Measurements from ENCODE around the gene SLC8B1.
A peak's percentile ranks its signal among the peaks of the same experiment; 100 is the strongest.
"Not testable (repeated sequence)": the region's sequence is repeated elsewhere in the genome, so short reads cannot be mapped to it uniquely, and the experiment has no call there.

The SLC8B1 gene

DNA sequence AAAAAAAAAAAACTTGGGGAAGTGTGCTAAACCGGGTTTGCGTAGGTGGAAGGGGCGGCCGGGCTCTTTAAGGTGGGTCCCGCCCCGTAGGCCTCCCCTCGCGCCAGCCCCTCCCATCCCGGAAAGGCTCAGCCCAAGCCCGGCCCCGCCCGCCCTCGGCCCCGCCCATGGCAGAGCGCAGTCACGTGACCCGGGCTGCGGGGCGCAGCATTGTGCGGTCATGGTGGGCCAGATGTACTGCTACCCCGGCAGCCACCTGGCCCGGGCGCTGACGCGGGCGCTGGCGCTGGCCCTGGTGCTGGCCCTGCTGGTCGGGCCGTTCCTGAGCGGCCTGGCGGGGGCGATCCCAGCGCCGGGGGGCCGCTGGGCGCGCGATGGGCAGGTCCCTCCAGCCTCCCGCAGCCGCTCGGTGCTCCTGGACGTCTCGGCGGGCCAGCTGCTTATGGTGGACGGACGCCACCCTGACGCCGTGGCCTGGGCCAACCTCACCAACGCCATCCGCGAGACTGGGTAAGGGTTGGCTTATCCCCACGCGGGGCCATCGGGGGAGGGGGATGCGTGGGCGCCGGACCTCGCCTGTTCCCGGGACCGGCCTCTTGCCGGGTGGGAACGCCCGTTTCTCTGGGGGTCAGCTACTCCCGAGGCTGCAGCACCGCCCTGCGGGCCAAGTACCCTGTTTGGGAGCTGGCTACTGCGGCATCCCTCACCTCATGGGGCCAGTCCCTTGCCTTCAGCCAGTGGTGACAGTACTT lies 23.6 kb upstream of the SLC8B1 start, which contains the start of gene PLBD2:
PLBD2 (plus strand) TSS at position 207 of the 752 bp plus-strand sequence; CDS start at position 221, 14 bp downstream.
- DNase-seq (ENCODE audit: low read depth in 2 of 2), result peak; percentile 91 to 93

DNA sequence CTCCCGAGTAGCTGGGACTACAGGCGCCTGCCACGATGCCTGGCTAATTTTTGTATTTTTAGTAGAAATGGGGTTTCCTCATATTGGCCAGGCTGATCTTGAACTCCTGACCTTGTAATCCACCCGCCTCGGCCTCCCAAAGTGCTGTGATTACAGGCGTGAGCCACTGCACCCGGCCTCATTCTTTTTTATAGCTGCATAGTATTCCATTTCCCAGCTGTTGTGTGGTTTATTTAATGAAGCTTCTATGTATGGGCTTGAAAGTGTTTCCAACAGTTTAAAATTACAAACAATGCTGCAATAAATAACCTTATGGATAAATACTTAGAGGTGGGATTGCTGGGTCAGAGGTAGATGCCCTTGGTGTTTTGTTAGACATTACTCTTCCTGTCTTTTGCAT lies 19.3 kb upstream of the SLC8B1 start:
- DNase-seq (ENCODE audit: low read depth in 2 of 2), result not testable (repeated sequence)

DNA sequence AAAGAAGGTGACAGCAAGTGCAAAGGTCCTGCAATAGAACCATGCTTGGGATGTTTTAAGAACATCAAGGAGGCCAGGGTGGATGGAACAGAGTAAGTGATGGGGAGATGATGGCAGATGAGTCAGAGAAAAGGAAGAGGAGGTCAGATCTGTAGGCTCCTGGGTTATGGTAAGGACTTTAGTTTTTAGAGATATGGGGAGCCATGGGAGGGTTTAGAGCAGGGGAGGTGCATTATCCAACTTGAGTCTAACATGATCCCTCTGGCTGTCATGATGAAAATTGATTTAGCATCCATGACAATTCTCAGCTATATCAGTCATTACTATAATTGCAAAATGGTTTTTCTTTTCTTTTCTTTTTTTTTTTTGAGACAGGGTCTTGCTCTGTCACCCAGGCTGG lies 16.2 kb upstream of the SLC8B1 start:
- no peak for DNase-seq (ENCODE audit: low read depth in 2 of 2)

DNA sequence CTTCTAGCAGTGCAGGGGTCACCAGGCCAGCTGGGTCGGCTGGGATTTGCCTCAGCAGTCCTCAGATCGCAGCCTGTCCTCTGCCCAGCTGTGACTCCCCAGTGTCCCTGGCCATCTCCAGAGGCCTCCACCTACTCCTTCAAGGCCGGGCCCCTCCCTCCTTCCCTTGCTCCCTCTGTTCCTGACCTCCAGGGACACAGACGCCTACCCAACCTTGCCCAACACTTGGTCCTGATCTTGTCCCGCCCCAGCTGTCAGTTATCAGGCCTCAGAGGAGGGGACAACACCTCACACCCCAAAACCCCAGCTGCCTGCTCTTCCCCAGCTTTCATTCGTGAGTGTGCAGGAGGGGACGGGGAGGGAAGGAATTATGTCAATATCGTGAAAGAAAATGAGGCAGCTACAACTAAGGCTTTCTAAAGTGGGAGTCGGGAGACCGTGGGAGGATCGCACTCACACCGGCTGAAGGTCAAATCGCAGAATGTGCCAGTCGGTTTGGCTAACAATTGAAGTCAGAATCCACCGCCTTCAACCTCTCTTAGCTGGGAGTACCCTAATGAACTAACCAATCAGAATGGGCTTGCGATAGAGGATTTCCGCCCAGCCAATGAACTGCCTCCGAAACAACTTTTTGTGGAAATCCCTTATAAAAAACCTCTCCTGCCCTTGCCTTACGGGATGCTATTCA lies 14.1 kb upstream of the SLC8B1 start:
- DNase-seq (ENCODE audit: low read depth in 2 of 2), result no peak

DNA sequence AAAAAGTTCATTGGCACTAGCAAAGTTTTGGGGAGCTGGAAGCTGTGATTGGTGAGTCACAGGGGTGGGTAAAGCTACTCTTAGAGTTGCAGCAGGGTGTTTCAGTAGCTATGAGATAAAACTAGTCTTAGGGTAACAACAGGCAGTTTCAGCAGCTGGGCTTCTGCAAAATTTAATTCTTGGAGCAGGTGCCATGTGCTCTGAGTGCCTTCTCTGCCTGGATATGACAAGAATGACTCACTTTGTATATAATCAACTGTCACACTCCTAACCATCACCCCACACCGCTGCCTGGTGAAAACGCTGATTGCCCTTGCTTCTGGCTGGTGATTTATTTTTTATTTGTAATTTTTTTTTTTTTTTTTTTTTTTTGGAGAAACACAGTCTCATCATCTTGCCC lies 13.0 kb upstream of the SLC8B1 start:
- DNase-seq (ENCODE audit: low read depth in 2 of 2), result no peak

DNA sequence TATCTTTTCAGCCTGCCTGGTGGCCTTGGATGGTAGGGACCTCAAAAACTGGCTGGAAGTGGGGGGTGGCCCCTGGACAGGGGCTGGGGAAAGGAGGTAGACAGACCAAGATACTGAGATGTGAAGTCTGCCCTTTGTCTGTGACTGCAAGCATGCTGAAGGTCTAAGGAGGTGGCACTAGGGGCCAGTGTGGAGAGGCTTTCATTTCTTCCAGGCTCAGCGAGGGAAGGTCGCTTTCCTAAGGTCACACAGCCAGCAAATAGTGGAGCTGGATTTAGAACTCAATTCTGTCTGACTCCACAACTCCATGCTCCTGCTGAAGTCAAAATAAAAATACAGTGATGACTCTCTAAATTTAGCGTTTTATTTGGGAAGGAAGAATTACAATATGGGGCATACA lies 12.2 kb upstream of the SLC8B1 start:
- no peak for DNase-seq (ENCODE audit: low read depth in 2 of 2)

DNA sequence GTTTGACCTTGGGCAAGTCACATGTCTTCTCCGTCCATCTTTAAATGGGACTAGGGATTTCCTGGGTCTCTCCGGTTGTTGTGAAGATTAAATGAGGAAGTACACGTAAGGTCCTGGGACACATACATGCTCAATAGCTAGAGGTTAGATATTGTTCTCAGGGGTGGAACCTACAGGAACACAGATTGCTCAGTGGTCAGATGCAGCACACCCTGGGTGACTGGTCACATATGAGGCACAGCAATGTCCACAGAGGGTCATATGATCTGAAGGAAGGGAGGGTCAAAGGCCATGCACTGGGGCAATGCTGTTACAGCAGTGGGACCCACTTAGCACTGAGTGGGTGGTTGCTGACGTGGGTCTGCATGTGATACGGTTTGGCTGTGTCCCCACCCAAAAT lies 11.4 kb upstream of the SLC8B1 start:
- no peak for DNase-seq (ENCODE audit: low read depth in 2 of 2)

DNA sequence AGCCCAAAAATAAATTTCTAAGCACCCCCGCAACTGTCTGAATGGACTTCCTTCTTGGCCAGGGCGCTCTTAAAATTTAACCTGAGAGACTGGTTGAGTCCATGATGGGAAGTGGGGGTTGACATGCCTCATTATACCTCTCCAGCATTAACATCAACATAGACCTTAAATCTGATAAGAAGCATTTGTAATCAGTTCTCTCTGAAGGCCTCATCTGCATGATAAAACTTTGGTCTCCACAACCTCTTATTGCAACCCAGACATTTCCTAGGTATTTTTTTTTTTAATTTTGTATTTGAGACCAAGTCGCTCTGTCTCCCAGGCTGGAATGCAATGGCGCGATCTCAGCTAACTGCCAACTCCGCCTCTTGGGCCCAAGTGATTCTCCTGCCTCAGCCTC lies 10.4 kb upstream of the SLC8B1 start:
- no peak for DNase-seq (ENCODE audit: low read depth in 2 of 2)

DNA sequence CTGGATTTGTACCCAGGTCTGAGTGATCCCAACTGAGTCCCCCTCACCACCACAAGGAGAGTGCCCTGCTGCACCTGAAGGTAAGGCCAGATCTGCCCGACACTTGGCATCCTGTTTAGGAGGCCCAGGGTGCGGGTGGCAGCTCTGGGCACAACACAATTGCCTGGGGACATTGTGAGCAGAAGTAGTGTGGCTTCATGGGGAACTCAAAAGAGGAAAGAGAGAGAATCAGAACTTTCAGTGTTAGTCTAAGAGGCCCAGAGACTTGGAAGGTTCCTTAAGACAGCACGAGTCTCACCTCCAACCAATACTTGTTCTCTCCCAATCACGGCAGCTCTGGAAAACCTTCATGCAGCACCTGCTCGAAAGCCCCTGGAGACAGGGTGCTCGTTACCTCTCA lies 6.6 kb upstream of the SLC8B1 start:
- DNase-seq (ENCODE audit: low read depth in 2 of 2), result no peak

DNA sequence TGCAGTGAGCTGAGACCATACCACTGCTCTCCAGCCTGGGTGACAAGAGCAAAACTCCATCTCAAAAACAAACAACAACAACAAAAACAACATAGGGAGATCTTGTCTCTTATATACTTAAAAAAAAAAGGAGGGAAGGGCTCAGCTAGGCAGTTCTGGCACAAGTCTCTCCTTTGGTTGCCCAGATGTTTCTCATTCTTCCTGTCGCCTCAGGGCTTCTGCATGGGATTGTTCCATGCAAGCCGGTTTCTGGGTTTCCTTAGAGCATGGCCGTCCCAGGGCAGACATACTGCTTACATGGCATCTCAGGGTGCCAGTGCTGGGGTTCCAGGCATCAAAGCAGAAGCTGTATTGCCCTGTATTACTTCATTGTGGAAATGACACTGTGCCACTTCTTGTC lies 5.2 kb upstream of the SLC8B1 start:
- no peak for DNase-seq (ENCODE audit: low read depth in 2 of 2)

DNA sequence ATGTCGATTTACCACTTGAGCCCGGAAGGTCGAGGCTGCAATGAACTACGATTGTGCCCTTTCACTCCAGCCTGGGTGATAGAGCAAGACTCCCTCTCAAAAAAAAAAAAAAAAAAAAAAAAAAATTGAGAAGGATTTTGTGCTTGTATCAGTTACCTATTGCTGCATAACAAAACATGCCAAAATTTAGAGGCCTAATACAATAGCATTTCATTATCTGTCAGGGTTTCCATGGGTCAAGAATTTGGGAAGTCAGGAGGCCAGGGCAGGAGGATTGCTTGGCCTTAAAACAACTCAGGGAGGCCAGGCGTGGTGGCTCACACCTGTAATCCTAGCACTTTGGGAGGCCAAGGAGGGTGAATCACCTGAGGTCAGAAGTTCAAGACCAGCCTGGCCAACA lies 4.6 kb upstream of the SLC8B1 start:
- no peak for DNase-seq (ENCODE audit: low read depth in 2 of 2)

DNA sequence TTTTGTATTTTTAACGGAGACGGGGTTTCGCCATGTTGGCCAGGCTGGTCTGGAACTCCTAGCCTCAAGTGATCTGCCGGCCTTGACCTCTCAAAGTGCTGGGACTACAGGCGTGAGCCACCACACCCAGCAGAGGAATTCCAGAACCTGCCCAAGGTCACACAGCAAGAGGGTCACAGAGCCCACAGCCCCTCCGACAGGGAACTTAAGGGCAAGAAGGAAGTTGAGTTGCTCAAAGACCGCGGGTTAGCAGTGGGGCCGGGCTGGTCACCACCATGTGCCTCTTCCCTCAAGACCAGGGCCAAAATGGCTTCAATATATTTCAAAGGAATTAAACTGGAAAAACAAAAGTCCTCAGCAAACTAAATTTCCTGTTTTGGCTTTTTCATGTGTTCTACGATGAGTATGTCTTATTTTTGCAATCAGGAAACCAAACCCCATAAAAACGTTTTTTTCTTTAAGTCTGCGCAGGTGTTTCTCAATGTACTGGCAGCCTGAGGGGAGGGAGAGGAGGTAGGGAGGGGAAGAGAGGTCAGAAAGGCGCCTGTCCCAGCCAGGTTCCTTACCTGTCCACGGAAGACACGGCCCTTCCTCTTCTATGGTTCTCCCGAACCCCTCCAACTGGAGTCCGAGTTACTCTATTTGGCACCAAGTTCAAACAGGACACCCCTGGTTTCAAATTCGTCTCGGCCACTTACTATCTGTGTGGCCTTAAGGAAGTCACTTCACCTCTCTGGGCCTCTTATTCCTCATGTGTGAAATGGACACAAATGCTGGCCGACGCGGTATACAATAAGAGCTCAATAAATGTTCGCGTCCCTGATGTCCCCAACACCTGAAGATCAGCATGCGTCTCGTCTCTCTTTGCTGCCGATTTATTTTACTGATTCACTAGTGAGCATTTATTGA lies 778 bp downstream of the SLC8B1 start:
- no peak for DNase-seq (ENCODE audit: low read depth in 2 of 2)

DNA sequence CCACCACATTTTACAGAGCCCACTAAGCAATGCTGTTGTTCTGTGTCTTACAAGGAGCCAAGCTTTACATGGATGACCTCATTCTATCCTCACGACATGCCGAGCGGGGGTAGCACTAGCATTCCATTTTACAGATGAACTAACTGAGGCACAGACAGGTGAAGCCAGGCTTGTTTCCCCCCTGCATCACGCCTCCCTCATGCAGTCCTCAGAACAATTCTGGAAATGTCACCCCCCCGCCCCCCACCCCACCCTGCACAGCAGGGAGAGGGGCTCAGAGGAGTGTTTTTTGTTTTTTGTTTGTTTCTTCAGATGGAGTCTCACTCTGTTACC lies 1.5 kb downstream of the SLC8B1 start:
- DNase-seq (ENCODE audit: low read depth in 2 of 2), result no peak

DNA sequence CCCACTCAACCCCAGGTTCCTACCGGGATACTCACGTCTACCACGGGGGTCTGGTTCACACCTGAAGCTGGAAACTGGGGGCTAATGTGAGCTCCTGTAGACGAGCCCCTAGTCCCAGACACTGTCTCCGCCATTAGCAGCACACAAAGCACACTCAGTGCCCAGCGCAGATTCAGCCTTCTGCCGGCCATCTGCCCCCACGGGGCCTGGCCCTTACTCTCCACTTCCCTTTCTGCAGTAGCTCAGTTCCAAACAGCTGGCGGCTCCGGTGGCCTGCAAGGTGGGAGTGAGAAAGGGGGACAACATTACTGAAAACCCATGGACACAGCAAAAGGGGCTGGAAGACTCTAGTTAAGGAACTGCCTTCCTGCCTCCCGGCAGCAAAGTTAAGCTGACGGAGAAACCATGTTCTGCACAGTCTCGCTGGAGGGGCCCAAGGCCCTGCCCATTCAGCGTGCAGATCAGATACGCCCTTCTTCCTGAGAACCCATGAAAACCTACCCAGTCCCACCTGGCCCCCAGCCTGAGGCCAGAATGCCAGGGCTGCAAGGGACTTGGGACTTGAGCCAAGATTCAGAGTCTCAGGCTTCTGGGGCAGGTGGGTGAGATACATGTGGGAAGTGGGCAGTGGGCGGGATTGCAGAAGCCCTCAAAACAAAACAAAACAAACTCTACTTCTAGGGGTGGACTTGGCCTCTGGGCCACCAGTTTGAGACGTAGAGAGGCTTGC lies 2.1 kb downstream of the SLC8B1 start:
- no peak for DNase-seq (ENCODE audit: low read depth in 2 of 2)

DNA sequence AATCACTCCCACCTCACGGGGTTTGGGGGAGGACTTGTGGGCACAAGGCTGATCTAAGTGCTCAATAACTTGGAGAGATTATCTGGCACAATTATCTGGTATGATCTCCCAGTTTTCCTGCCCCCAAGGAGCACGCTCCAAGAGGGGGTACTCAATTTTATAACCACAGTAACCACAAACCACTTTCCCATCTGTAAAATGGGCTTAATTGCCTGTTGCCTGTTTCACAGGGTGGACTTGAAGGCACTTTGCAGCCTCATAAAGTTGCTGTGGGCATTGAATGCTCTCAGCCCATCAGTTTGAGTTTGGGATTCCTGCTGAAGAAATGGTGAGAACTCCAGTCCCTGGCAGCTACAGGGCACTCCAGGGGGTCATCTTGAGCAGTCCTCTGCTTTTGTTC lies 4.4 kb downstream of the SLC8B1 start:
- DNase-seq (ENCODE audit: low read depth in 2 of 2), result no peak

DNA sequence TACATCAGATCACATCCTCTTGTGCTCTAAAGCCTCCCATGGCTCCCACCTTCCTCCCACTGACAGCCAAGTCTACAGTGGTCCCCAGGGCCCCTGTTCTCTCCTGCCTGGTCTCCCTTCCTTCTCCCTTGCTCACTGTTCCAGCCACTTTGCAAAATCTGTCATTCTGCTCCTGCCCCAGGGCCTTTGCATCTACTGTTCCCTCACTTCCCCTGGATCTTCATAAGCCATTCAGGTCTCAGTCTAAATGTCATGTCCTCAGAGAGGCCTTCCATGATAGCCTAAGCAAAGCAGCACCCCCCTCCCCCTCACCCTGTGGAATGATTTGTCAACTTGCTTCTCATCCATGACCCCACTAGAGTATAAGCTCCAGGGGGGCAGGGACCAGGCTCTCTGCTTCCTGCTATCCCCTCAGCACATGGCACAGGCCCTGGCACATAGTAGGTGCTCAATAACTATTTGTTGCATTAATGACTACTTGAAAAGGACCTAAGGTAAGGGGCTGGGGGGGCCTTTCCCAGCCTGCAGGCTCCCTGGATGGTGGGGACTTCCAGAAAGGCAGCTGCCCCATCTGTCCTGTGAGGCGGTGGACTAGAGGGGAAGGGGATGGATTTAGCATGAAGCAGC lies 5.0 kb downstream of the SLC8B1 start:
- DNase-seq (ENCODE audit: low read depth in 2 of 2), result no peak

DNA sequence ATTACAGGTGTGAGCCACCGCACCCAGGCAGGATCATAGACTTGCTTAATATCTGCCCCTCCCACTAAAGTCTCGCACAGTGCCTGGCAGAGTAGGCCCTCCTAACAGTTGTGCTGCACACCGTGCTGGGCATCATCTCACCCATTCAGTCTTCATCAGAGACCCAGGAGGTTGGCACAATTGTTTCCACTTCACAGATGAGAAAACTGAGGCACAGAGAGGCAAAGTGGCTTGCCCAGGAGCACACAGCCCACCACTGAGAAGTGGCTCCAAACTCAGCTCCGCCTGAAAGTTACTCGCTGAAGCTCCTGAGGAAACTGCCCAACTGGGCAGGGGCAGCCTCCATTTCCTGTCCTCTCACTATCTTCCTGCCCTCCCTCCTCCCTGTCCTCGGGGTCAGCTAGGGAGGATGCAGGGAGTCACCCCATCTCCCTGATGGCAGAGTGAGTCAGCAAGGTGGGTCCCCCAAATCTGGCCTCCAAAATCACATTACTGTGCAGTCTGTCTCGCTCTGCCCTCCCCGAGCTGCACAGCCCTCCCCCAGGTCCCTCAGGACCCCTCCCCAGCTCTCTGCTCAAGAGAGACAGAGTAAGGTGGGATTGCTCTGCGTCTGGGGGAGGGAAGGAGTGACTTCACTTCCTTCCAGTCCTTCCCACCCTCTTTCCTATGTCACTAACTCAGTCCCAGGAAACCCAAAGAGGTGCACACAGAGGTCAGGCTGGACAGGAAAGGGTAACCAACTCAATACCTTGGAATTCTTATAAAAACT lies 5.7 kb downstream of the SLC8B1 start:
- DNase-seq (ENCODE audit: low read depth in 2 of 2), result no peak

DNA sequence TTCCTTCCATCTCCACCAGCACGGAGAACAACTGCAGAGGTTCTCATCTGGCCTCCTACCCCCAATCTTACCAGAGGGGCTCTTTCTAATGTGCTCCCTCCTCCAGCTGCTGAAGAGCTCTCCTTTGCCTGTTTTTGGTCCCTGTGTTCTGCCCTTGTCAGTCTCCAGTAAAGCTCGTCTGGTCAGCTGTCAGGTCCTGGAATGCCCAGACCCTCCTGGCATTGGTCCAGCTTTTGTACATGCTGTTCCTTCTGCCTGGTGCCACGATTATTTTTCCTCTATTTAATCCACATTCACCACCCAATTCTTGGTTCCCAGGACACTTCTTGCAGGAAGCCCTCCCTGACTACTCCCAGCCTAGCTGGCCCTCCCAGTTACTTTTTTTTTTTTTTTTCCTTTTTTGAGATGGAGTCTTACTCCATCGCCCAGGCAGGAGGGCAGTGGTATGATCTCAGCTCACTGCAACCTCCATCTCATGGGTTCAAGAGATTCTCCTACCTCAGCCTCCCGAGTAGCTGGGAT lies 6.5 kb downstream of the SLC8B1 start:
- DNase-seq (ENCODE audit: low read depth in 2 of 2), result no peak

DNA sequence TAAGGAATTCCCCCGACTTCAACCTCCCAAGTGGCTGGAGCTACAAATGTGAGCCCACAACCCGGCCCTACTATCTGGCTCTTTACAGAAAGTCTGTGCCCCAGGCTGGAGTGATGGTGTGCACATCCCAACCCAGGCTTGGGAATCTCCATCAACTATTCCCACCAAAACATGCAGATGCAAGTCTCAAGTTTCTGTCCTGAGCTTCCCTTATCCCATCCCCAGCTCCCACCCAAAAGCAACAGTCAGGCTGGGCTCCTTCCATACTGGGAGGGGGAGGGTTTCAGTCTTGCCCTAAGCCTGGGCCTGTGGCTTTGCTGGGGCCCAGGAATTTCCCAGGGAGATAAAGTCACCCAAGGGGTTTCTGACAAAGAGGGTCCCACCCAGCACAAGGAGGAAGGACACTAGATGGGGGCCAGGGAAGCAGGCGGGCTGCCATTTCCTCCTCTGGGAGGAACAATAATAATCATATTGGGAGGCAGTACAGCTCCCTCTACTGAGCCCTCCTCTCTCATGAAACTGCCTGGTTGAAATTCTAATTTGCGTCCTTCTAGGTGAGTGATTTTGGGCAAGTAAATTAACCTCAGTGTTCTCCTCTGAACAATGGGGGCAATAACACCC lies 8.0 kb downstream of the SLC8B1 start:
- no peak for DNase-seq (ENCODE audit: low read depth in 2 of 2)

DNA sequence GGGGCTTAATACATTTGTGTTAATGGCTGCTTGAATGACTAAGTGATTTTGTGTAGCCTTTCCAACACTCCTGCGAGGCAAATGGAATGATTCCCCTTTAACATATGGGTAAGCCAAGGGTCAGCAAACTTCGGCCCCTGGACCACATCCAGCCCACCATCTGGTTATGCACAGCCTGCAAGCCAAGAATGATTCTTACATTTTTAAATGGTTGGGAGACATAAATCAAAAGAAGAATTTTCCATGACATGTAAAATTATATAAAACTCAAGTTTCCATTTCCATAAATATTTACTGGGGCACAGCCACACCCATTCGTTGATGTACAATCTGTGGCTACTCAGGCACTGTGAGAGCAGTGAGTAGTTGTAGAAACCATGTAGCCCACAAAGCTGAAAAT lies 9.0 kb downstream of the SLC8B1 start:
- DNase-seq (ENCODE audit: low read depth in 2 of 2), result no peak
